ENCODE results near the gene PTGER3.
A peak's percentile ranks its signal among the peaks of the same experiment; 100 is the strongest.

Gene PTGER3

GRCh38 chr1:71068325-71069240 lies 21.0 kb upstream of the PTGER3 start:
- TF ChIP-seq MAX (IDR thresholded peaks at IDR 0.05; ENCODE audit: low read depth, low read length), result no peak
- no peak for TF ChIP-seq CTCF (IDR thresholded peaks at IDR 0.05; ENCODE audit: low read depth, low read length)
- no peak for TF ChIP-seq MYC (IDR thresholded peaks at IDR 0.05; ENCODE audit: low read depth, low read length)
- TF ChIP-seq POLR2A (IDR thresholded peaks at IDR 0.05; ENCODE audit: extremely low read depth, insufficient read length), result no peak
- no peak overlapping the region for H3K4me3 ChIP-seq (ENCODE audit: low read depth, low read length)
- DNase-seq (ENCODE audit: low read depth), result no peak

GRCh38 chr1:71054791-71055190 lies 7.2 kb upstream of the PTGER3 start:
- no peak for DNase-seq (ENCODE audit: low read depth)
- TF ChIP-seq MYC (IDR thresholded peaks at IDR 0.05; ENCODE audit: low read depth, low read length) (no peak), CTCF (IDR thresholded peaks at IDR 0.05; ENCODE audit: low read depth, low read length) (no peak), MAX (IDR thresholded peaks at IDR 0.05; ENCODE audit: low read depth, low read length) (no peak)
- H3K4me3 ChIP-seq (ENCODE audit: low read depth, low read length), result no peak overlapping the region

DNA sequence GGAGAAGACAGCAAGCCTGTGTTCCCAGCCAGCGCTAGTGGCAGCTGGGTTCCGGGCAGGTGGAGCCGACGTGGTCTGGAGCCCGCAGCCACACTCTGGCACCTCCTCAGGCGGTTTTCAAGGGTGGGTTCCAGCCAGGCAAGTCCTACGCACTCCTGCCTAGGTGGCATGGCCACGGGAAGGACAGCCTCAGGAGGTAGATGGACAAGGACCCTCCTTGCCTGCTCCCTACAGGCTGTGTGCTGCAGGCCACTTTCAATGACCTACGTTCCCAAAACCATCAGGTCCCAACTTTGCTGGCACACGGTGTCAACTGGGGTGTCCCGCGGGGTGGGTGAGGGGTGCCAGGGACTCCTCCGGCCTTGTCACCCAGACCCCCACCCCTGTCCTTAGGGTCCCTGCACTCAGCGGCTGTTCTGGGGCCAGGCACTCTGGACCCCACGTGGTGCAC lies 6.7 kb upstream of the PTGER3 start:
- H3K4me3 ChIP-seq (ENCODE audit: low read depth, low read length), result no peak overlapping the region
- DNase-seq (ENCODE audit: low read depth), result peak; percentile 13
- no peak for TF ChIP-seq MAX (IDR thresholded peaks at IDR 0.05; ENCODE audit: low read depth, low read length)
- no peak for TF ChIP-seq MYC (IDR thresholded peaks at IDR 0.05; ENCODE audit: low read depth, low read length)
- TF ChIP-seq CTCF (IDR thresholded peaks at IDR 0.05; ENCODE audit: low read depth, low read length), result no peak
- no peak for TF ChIP-seq POLR2A (IDR thresholded peaks at IDR 0.05; ENCODE audit: extremely low read depth, insufficient read length)

- H3K4me3 ChIP-seq (ENCODE audit: low read depth, low read length), result no peak overlapping the region
- TF ChIP-seq MAX (IDR thresholded peaks at IDR 0.05; ENCODE audit: low read depth, low read length), result no peak
- TF ChIP-seq CTCF (IDR thresholded peaks at IDR 0.05; ENCODE audit: low read depth, low read length), result no peak
- no peak for TF ChIP-seq POLR2A (IDR thresholded peaks at IDR 0.05; ENCODE audit: extremely low read depth, insufficient read length)
- TF ChIP-seq MYC (IDR thresholded peaks at IDR 0.05; ENCODE audit: low read depth, low read length), result no peak
- DNase-seq (ENCODE audit: low read depth), result no peak
Observed at GRCh38 chr1:71053758-71054157, 6.1 kb upstream of the PTGER3 start.

DNA sequence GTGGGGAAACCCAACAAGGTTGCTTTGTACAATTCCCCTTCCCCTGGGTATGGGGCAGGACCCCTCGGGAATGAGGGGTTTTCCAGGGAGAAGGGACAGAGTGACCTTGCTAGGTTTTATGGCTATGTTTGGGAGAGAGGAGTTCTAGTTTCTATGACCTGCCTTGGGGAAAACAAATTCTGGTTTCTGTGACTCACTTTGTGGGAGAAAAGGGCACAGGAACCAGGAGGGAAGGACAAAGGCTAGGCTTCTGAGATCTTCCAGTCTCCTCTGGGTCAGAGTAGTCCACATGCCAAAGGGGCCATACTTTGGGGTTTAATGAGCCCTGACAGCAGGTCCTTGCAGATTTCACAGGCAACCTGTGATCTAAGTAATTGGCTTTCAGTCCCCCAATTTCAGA lies 5.5 kb upstream of the PTGER3 start:
- TF ChIP-seq CTCF (IDR thresholded peaks at IDR 0.05; ENCODE audit: low read depth, low read length), result no peak
- no peak for TF ChIP-seq POLR2A (IDR thresholded peaks at IDR 0.05; ENCODE audit: extremely low read depth, insufficient read length)
- no peak overlapping the region for H3K4me3 ChIP-seq (ENCODE audit: low read depth, low read length)
- DNase-seq (ENCODE audit: low read depth), result no peak
